CD4-positive, CD25-positive, alpha-beta regulatory T cell (primary cell): Measurements from ENCODE around the gene NFYC. TPM values are rescaled to one million over a fixed set of nuclear protein-coding genes. Genes with fewer than 3 reads are reported as not detected.

ENCODE experiments used
- ATAC-seq, 2 donors: fragments of 150-1000 bp; cut with Tn5 transposase; one replicate each; pipeline ENCODE4 v1.10.0; 2021; ENCODE audit warnings: low read depth in 2 of 2, moderate number of reproducible peaks in 2 of 2, moderate library complexity in 1 of 2
- DNase-seq, 3 donors: peaks; one replicate each; pipeline versions ENCODE4 v3.0.0 to v3.0.0-alpha.2; 2012 to 2022; ENCODE audit warnings: mixed read lengths in 1 of 3
- H3K27ac ChIP-seq: one replicate; pipeline ENCODE4 v1.7.0; 2013; ENCODE audit warnings: mild to moderate bottlenecking, low read length; ENCODE audit not compliant: insufficient read depth, poor library complexity, severe bottlenecking
- H3K27me3 ChIP-seq: one replicate; pipeline ENCODE4 v1.7.0; 2013; ENCODE audit warnings: low read length; ENCODE audit not compliant: control insufficient read depth, insufficient read depth
- H3K36me3 ChIP-seq: one replicate; pipeline ENCODE4 v1.7.0; 2013; ENCODE audit warnings: mild to moderate bottlenecking, low read length, moderate library complexity; ENCODE audit not compliant: control insufficient read depth, insufficient read depth
- H3K4me1 ChIP-seq: 2 replicates; pipeline ENCODE4 v1.7.0; 2013; ENCODE audit warnings: mild to moderate bottlenecking, low read length; ENCODE audit not compliant: insufficient read depth, control insufficient read depth, poor library complexity, severe bottlenecking
- H3K4me3 ChIP-seq: one replicate; pipeline ENCODE4 v1.7.0; 2013; ENCODE audit warnings: low read depth, mild to moderate bottlenecking, low read length, moderate library complexity
- H3K9me3 ChIP-seq, 2 experiments: 1 replicate in 1 of 2; 2 replicates in 1 of 2; pipeline ENCODE4 v1.7.0; 2013; ENCODE audit warnings: low read length in 2 of 2, mild to moderate bottlenecking in 1 of 2, moderate library complexity in 1 of 2; ENCODE audit not compliant: control insufficient read depth in 2 of 2
- H3K27ac Mint-ChIP-seq, 3 donors: one replicate each; pipeline ENCODE4 v1.8.0; 2020 to 2022; ENCODE audit warnings: mild to moderate bottlenecking in 3 of 3, mixed read lengths in 3 of 3, moderate library complexity in 2 of 3
- H3K27me3 Mint-ChIP-seq: one replicate; pipeline ENCODE4 v1.8.0; 2022; ENCODE audit warnings: mild to moderate bottlenecking, mixed read lengths
- H3K36me3 Mint-ChIP-seq: one replicate; pipeline ENCODE4 v1.8.0; 2020; ENCODE audit warnings: mixed read lengths
- H3K4me1 Mint-ChIP-seq, 4 donors: one replicate each; pipeline ENCODE4 v1.8.0; 2020 to 2022; ENCODE audit warnings: mixed read lengths in 4 of 4, mild to moderate bottlenecking in 1 of 4
- H3K4me3 Mint-ChIP-seq, 4 donors: one replicate each; pipeline ENCODE4 v1.8.0; 2020 to 2022; ENCODE audit warnings: mild to moderate bottlenecking in 4 of 4, mixed read lengths in 4 of 4, moderate library complexity in 3 of 4
- H3K9me3 Mint-ChIP-seq, 7 donors: one replicate each; pipeline ENCODE4 v1.8.0; 2020 to 2022; ENCODE audit warnings: mixed read lengths in 7 of 7, mild to moderate bottlenecking in 3 of 7, moderate library complexity in 2 of 7
- polyA plus RNA-seq, 4 donors: library from polyadenylated mRNA; unstranded; fragments of 300-500 nt; fragmentation: Illumina TruSeq; gene quantifications; one replicate each; pipeline ENCODE4 v1.2.3, GENCODE V29; 2021
- total RNA-seq: library from RNA; stranded (reverse); gene quantifications from one replicate; pipeline ENCODE4 v1.2.3, GENCODE V29; 2022

NFYC gene
- total and polyA plus RNA-seq, 5 donors from 2014 or later, result 51.2 to 61.1 (median 57.1) TPM

DNA sequence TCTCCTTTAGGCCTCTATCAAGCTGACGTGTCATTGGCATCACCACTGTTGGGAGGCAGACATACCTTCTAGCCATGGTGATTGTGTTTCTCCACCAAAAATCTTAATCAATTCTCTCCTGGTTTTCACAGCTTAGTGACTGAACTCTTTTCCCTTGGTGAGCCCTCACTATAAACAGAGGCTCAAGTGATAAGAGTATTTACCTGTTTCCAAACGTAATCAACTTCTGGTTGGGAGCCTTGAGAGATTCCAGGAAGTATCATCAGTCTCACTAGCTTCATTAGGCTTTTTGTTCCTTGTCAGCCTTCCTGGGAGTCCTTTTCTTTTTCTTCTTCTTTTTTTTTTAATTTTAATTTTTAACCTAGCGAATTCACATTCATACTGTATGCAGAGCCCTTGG is 58.3 kb downstream of the NFYC start:
- Mint-ChIP-seq H3K4me3 (no peak overlapping the region), H3K4me1 (peaks cover 20 to 33% (median 30%) of the 10 kb centered on the region in 4 donors), H3K36me3 (peaks cover 53% of the 10 kb centered on the region), H3K27me3 (no peaks in the 10 kb centered on the region), H3K9me3 (no peaks in the 10 kb centered on the region), H3K27ac (peak overlapping the region in 1 of 3 donors; percentile 65)
- Histone ChIP-seq H3K4me3 (no peak overlapping the region), H3K27me3 (no peaks in the 10 kb centered on the region), H3K4me1 (no peaks in the 10 kb centered on the region), H3K36me3 (peaks cover 71% of the 10 kb centered on the region), H3K9me3 (no peaks in the 10 kb centered on the region), H3K27ac (no peak overlapping the region)
- DNase-seq (no peak), ATAC-seq (no peak)

- ATAC-seq (no peak), DNase-seq (no peak)
- H3K4me1 Mint-ChIP-seq, result peaks cover 14 to 26% (median 24%) of the 10 kb centered on the region in 4 donors
- no peaks in the 10 kb centered on the region for H3K27me3 Mint-ChIP-seq
- peaks cover 77% of the 10 kb centered on the region for H3K36me3 ChIP-seq
- H3K27ac ChIP-seq, result no peak overlapping the region
- no peaks in the 10 kb centered on the region for H3K27me3 ChIP-seq
- H3K36me3 Mint-ChIP-seq, result peaks cover 54% of the 10 kb centered on the region
- H3K4me3 Mint-ChIP-seq, result no peak overlapping the region
- no peaks in the 10 kb centered on the region for H3K9me3 Mint-ChIP-seq
- H3K4me1 ChIP-seq, result no peaks in the 10 kb centered on the region
- peak overlapping the region in 1 of 3 donors; percentile 65 for H3K27ac Mint-ChIP-seq
- H3K4me3 ChIP-seq, result no peak overlapping the region
- no peaks in the 10 kb centered on the region for H3K9me3 ChIP-seq
Measured at GRCh38 chr1:40750451-40750908, 59.0 kb downstream of the NFYC start.

- DNase-seq, result no peak
- Histone ChIP-seq H3K9me3 (no peaks in the 10 kb centered on the region), H3K27me3 (no peaks in the 10 kb centered on the region), H3K27ac (no peak overlapping the region), H3K4me3 (no peak overlapping the region), H3K36me3 (peaks cover 88% of the 10 kb centered on the region), H3K4me1 (no peaks in the 10 kb centered on the region)
- no peaks in the 10 kb centered on the region for H3K27me3 Mint-ChIP-seq
- H3K36me3 Mint-ChIP-seq, result peaks cover 53% of the 10 kb centered on the region
- H3K9me3 Mint-ChIP-seq, result no peaks in the 10 kb centered on the region
- peak overlapping the region in 1 of 3 donors; percentile 16 for H3K27ac Mint-ChIP-seq
- ATAC-seq, result no peak
- no peak overlapping the region for H3K4me3 Mint-ChIP-seq
- peaks cover 11 to 15% (median 14%) of the 10 kb centered on the region in 4 donors for H3K4me1 Mint-ChIP-seq
Measured at GRCh38 chr1:40751802-40752201, 60.3 kb downstream of the NFYC start.

- Mint-ChIP-seq H3K27ac (peak overlapping the region in 2 of 3 donors; percentile 12 to 78), H3K4me1 (peaks cover 9 to 15% (median 14%) of the 10 kb centered on the region in 4 donors), H3K9me3 (no peaks in the 10 kb centered on the region), H3K27me3 (no peaks in the 10 kb centered on the region), H3K36me3 (peaks cover 46% of the 10 kb centered on the region), H3K4me3 (peak overlapping the region in 3 of 4 donors; percentile 13 to 63 (median 24))
- ATAC-seq (no peak), DNase-seq (peak in 1 of 3 donors; percentile 38)
- Histone ChIP-seq H3K36me3 (peaks cover 88% of the 10 kb centered on the region), H3K27ac (no peak overlapping the region), H3K4me3 (peak overlapping the region; percentile 5), H3K4me1 (no peaks in the 10 kb centered on the region), H3K9me3 (no peaks in the 10 kb centered on the region), H3K27me3 (no peaks in the 10 kb centered on the region)
Measured at GRCh38 chr1:40753142-40753882, 61.8 kb downstream of the NFYC start.

DNA sequence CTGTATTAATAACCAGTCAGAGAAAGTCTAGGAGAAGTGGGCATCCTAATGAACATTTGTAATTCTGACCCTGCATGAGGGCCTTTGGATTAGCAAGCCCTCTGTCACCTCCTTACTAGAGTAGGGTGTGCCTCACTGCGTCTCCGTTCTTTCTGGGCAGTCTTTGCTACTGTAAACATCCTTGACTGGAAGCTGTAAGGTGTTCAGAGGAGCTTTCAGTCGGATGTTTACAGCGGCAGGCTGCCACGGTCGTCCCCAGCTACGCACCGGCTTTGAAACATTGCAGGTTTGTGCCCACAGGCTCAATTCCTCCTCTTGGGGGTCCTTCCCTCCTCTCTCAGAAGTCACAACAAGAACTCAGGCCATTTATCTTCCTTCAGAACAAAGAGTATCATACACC is 62.7 kb downstream of the NFYC start:
- Mint-ChIP-seq H3K36me3 (peaks cover 43% of the 10 kb centered on the region), H3K4me3 (no peak overlapping the region), H3K4me1 (peaks cover 9 to 15% (median 14%) of the 10 kb centered on the region in 4 donors), H3K27me3 (no peaks in the 10 kb centered on the region), H3K9me3 (no peaks in the 10 kb centered on the region), H3K27ac (peak overlapping the region in 1 of 3 donors; percentile 46)
- Histone ChIP-seq H3K4me1 (no peaks in the 10 kb centered on the region), H3K27ac (no peak overlapping the region), H3K9me3 (no peaks in the 10 kb centered on the region), H3K27me3 (no peaks in the 10 kb centered on the region), H3K4me3 (no peak overlapping the region), H3K36me3 (peaks cover 88% of the 10 kb centered on the region)
- no peak for ATAC-seq
- DNase-seq, result no peak

DNA sequence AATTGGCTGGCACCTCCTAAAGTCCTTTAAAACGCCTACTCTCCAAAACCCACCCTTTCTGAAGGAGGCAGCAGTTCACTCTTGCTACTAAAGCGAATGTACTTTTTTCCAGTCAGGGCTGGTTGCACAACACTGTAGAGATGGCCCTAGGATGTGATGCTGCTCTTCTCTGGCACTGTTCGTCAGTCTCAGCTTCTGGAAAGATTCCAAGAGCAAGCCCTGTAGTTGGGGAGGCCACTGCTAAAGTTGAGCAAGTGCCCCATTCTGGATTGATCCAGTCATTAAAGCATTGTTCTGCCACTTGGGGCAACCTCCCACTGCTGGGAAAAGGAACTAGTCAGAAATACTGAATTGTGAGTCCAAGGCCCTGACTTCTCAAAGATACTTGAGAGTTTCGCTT is 63.6 kb downstream of the NFYC start:
- H3K4me1 Mint-ChIP-seq, result peaks cover 9 to 19% (median 14%) of the 10 kb centered on the region in 4 donors
- ATAC-seq (no peak), DNase-seq (no peak)
- Histone ChIP-seq H3K27ac (no peak overlapping the region), H3K9me3 (no peaks in the 10 kb centered on the region), H3K36me3 (peaks cover 88% of the 10 kb centered on the region), H3K4me1 (no peaks in the 10 kb centered on the region), H3K27me3 (no peaks in the 10 kb centered on the region), H3K4me3 (no peak overlapping the region)
- no peaks in the 10 kb centered on the region for H3K9me3 Mint-ChIP-seq
- no peak overlapping the region for H3K27ac Mint-ChIP-seq
- H3K4me3 Mint-ChIP-seq, result no peak overlapping the region
- H3K27me3 Mint-ChIP-seq, result no peaks in the 10 kb centered on the region
- H3K36me3 Mint-ChIP-seq, result peaks cover 45% of the 10 kb centered on the region

GRCh38 chr1:40756523-40756922 is 65.0 kb downstream of the NFYC start:
- no peak for DNase-seq
- Mint-ChIP-seq H3K9me3 (no peaks in the 10 kb centered on the region), H3K27ac (peak overlapping the region in 1 of 3 donors; percentile 92), H3K27me3 (no peaks in the 10 kb centered on the region), H3K4me1 (peaks cover 5 to 15% (median 12%) of the 10 kb centered on the region in 4 donors), H3K4me3 (no peak overlapping the region), H3K36me3 (peaks cover 39% of the 10 kb centered on the region)
- ATAC-seq, result no peak
- H3K4me3 ChIP-seq, result no peak overlapping the region
- H3K36me3 ChIP-seq, result peaks cover 88% of the 10 kb centered on the region
- H3K27me3 ChIP-seq, result no peaks in the 10 kb centered on the region
- H3K4me1 ChIP-seq, result no peaks in the 10 kb centered on the region
- H3K27ac ChIP-seq, result no peak overlapping the region
- H3K9me3 ChIP-seq, result no peaks in the 10 kb centered on the region

DNA sequence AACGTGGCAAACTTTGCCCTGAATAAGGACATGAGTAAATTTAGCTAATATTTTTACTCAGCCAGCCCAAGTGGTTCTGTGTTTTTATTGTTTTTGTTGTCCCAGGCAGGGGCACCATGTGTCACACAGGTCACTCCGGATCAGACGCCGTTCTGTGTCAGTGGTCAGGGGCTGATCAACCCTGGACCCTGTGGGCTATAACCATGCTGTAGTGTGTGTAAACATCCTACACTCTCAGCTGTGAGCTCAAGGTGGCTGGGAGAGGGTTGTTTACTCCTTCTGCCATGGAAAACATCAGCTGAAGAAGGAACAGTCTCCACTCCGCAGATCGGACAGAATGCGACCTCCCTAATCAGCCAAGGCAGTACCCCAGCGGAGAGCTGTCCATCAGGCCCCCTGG is 65.6 kb downstream of the NFYC start:
- H3K27ac Mint-ChIP-seq, result no peak overlapping the region
- DNase-seq (no peak), ATAC-seq (no peak)
- no peaks in the 10 kb centered on the region for H3K27me3 Mint-ChIP-seq
- H3K36me3 Mint-ChIP-seq, result peaks cover 41% of the 10 kb centered on the region
- Histone ChIP-seq H3K27me3 (no peaks in the 10 kb centered on the region), H3K36me3 (peaks cover 83% of the 10 kb centered on the region), H3K9me3 (no peaks in the 10 kb centered on the region), H3K4me1 (no peaks in the 10 kb centered on the region), H3K27ac (no peak overlapping the region), H3K4me3 (no peak overlapping the region)
- H3K9me3 Mint-ChIP-seq, result no peaks in the 10 kb centered on the region
- no peak overlapping the region for H3K4me3 Mint-ChIP-seq
- peaks cover 5 to 19% (median 11%) of the 10 kb centered on the region in 4 donors for H3K4me1 Mint-ChIP-seq
